Adrenal gland (tissue), 12 donors: ENCODE results near the gene MRPL38. TPM values are rescaled to one million over a fixed set of nuclear protein-coding genes. Genes with fewer than 3 reads are reported as not detected.

Experiments used
- DNase-seq, 7 donors: peaks; one replicate each; pipeline ENCODE4 v3.0.0-alpha.2; 2019 to 2020
- H3K27ac ChIP-seq, 5 donors: fragments of 200-600 bp; sonication (generic) in 4 of 5; 1 replicate in 3 of 5; 2 replicates in 2 of 5; pipeline versions ENCODE4 v1.5.1 to v1.8.0; 2016 to 2020; ENCODE audit warnings: mild to moderate bottlenecking in 1 of 5
- H3K27me3 ChIP-seq: fragments of 200-600 bp; 2 replicates; pipeline ENCODE4 v1.8.0; 2021
- H3K36me3 ChIP-seq, 2 donors: fragments of 200-600 bp; replicated peaks in 1 of 2; 1 replicate in 1 of 2; 2 replicates in 1 of 2; pipeline versions ENCODE4 v1.5.1 to v1.8.0; 2018 to 2022
- H3K4me1 ChIP-seq, 2 donors: fragments of 200-600 bp; replicated peaks in 1 of 2; 1 replicate in 1 of 2; 2 replicates in 1 of 2; pipeline versions ENCODE4 v1.5.1 to v1.8.0; 2018 to 2021
- H3K4me3 ChIP-seq, 4 donors: fragments of 200-600 bp; sonication (generic) in 3 of 4; one replicate each; pipeline ENCODE4 v1.5.1; 2016 to 2018
- H3K9me3 ChIP-seq, 3 donors: fragments of 200-600 bp; sonication (generic) in 1 of 3; replicated peaks in 1 of 3; 1 replicate in 2 of 3; 2 replicates in 1 of 3; pipeline versions ENCODE4 v1.5.1 to v1.8.0; 2016 to 2021
- CTCF ChIP-seq, 6 experiments: fragments of 450-650 bp in 4 of 6; fragments of 200-600 bp in 2 of 6; sonication (generic) in 1 of 6; IDR thresholded peaks; 1 replicate in 5 of 6; 2 replicates in 1 of 6; pipeline versions ENCODE4 v1.5.1 to v1.8.0; 2016 to 2021; ENCODE audit warnings: antibody characterized with exemption in 6 of 6, mild to moderate bottlenecking in 2 of 6, moderate library complexity in 1 of 6
- POLR2A ChIP-seq, 2 donors: fragments of 450-650 bp; IDR thresholded peaks; one replicate each; pipeline ENCODE4 v1.6.1; 2017; ENCODE audit warnings: antibody characterized with exemption in 2 of 2, mild to moderate bottlenecking in 2 of 2, moderate library complexity in 1 of 2
- WGBS, 4 donors: extraction: QIAGEN DNeasy Blood & Tissue Kit in 2 of 4; methylation state at CpG; one replicate each; pipeline versions ENCODE4 v1.1.5 to v1.1.7; 2013 to 2017; 5-methylcytosine and 5-hydroxymethylcytosine counted together
- intact Hi-C, 2 donors: fragments of 100-400 bp; cut with DNase I; formaldehyde crosslinking; loops; one replicate each; pipeline versions ENCODE4 v1.14.1 to v1.15.0; 2022 to 2023
- polyA plus RNA-seq, 3 donors: library from polyadenylated mRNA; stranded (reverse); fragments of 200-250 nt in 2 of 3; fragments of 350-450 nt in 1 of 3; fragmentation: Illumina TruSeq in 1 of 3; extraction: RNeasy Lipid Tissue Mini Kit (QIAGEN cat#74804) in 1 of 3; gene quantifications; one replicate each; pipeline ENCODE4 v1.2.3, GENCODE V29; 2013 to 2014
- total RNA-seq, 9 donors: library from RNA; depleted of rRNA in 4 of 9; stranded (reverse); fragments of >200 nt in 4 of 9; fragments of 120-200 nt in 1 of 9; fragmentation: NEBNext Ultra II Directional in 1 of 9; extraction: Animal tissue kit (Norgen Biotek cat#: 25700) in 1 of 9; gene quantifications; one replicate each; pipeline versions ENCODE4 v1.1.0 to v1.2.4, GENCODE V29; 2013 to 2023
- donor health status: healthy with polysubstance abuse.
- donor health status: Bipolar disorder and iron deficiency.
- donor health status: DM: yes; HTN: yes; CAD: no.
- donor health status: DM: no; HTN: no; CAD: no.
- donor health status: DM: no; HTN: no; CAD: no.
- donor health status: DM: yes; HTN: yes; CAD: no.

Gene MRPL38
- total and polyA plus RNA-seq, 12 donors = 36.7 to 214 (median 82.7) TPM

- no peaks in the 10 kb centered on the region for H3K27me3 ChIP-seq
- H3K9me3 ChIP-seq = no peaks in the 10 kb centered on the region
- TF ChIP-seq CTCF (IDR thresholded peaks at IDR 0.05) (peak in 2 of 6 experiments; percentile 21 to 30), POLR2A (IDR thresholded peaks at IDR 0.05) (peak; percentile 69 to 74)
- intact Hi-C loops = loop anchor here in 1 of 2 donors (10.0 kb wide), 1 partner anchor 122 kb away; a partner anchor contains a TSS
- WGBS, 4 donors = 0 to 1% (median 1%) methylated on average over 4 to 100 of the region's 102 CpGs; no CpG with 5 or more reads in 1 of the 4 donors
- peak; percentile 86 to 93 (median 88) for DNase-seq
- H3K36me3 ChIP-seq = peaks cover 0 to 39% of the 10 kb centered on the region in 2 donors
- peak within 1 kb of the TSS; percentile 39 to 96 (median 86) for H3K27ac ChIP-seq
- peak within 1 kb of the TSS; percentile 29 to 84 (median 64) for H3K4me3 ChIP-seq
- peaks cover 11 to 22% of the 10 kb centered on the region in 2 donors for H3K4me1 ChIP-seq
Measured at GRCh38 chr17:75896415-75897159, 8.1 kb downstream of the MRPL38 start, which contains the start of gene TRIM65. TSS of gene TRIM65 (minus strand) at chr17:75896951. CDS start at chr17:75896937, 14 bp downstream.

- intact Hi-C loops = loop anchor here in 1 of 2 donors (10.0 kb wide), 1 partner anchor 121 kb away; a partner anchor contains a TSS
- H3K36me3 ChIP-seq = peaks cover 0 to 34% of the 10 kb centered on the region in 2 donors
- DNase-seq = peak in 2 of 7 donors; percentile 22 to 24
Measured at GRCh38 chr17:75895370-75896155, 9.1 kb downstream of the MRPL38 start.

DNA sequence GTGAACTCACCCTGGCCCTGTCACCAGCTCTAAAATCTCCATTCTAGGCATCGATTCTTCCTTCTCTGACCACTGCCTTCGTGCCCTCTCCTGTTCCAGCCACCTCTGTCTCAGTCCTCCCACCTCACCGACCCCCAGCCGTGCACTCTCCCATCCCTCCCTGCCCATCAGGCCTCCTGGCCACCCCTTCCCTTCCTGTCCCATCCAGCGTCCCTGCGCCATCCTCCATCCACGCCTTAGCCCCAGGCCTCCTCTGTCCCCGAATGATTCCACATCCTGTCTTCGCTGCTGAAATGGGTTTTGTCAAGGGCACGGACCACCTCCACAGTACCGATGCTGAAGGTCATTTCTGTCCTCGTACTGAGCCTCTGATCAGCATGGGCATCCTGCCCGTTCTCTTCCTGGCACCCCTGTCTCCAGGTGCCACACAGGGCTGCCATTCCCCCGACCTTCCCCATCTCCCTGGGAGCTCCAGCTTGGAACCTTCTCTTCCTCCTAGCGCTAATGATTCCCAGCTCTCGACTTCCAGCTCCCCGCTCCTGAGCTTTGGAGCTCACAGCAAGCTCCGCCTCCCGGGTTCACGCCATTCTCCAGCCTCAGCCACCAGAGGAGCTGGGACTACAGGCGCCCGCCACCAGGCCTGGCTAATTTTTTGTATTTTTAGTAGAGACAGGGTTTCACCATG is 10.5 kb downstream of the MRPL38 start:
- Histone ChIP-seq H3K27ac (no peak overlapping the region), H3K27me3 (no peaks in the 10 kb centered on the region), H3K36me3 (peaks cover 0 to 21% of the 10 kb centered on the region in 2 donors), H3K4me1 (peaks cover 11 to 22% of the 10 kb centered on the region in 2 donors), H3K9me3 (no peaks in the 10 kb centered on the region), H3K4me3 (no peak overlapping the region)
- peak in 1 of 7 donors; percentile 16 for DNase-seq
- WGBS, 4 donors = 74 to 81% (median 80%) methylated on average over 22 of the region's 22 CpGs
- intact Hi-C loops = loop anchor here in 1 of 2 donors (10.0 kb wide), 1 partner anchor 119 kb away; a partner anchor contains a TSS
- no peak for TF ChIP-seq POLR2A (IDR thresholded peaks at IDR 0.05)
- TF ChIP-seq CTCF (IDR thresholded peaks at IDR 0.05) = no peak

More at GRCh38 chr17:75895370-75896155, 9.1 kb downstream of the MRPL38 start:
- TF ChIP-seq POLR2A (IDR thresholded peaks at IDR 0.05) (no peak), CTCF (IDR thresholded peaks at IDR 0.05) (peak in 2 of 6 experiments; percentile 25 to 27)
- 49 to 53% (median 53%) methylated on average over 24 to 28 of the region's 28 CpGs for WGBS, 4 donors
- peak overlapping the region in 4 of 5 donors; percentile 81 to 96 (median 88) for H3K27ac ChIP-seq
- H3K4me1 ChIP-seq = peaks cover 11 to 22% of the 10 kb centered on the region in 2 donors
- H3K27me3 ChIP-seq = no peaks in the 10 kb centered on the region
- peak overlapping the region in 2 of 4 donors; percentile 61 to 84 for H3K4me3 ChIP-seq
- H3K9me3 ChIP-seq = no peaks in the 10 kb centered on the region
